ENCODE results near the gene EYS.

EYS gene

DNA sequence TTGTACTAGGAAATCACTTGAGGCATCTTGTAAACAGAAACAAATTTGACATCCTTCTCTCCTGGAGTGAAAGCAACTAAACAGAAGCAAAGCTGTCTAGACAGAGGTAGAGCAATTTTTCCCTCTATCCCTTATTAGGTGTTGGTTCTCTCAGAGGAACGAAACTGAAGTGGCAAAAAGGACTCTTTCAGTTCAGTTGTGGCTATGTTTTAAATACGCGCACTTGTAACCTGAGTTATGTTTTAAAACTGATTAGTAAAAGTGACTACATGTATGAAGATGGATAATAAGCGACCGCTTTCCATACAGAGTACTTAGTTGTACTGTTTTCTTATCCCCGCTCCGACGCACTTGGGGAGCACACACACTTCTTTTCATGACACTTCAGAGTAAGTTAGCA lies 1520.4 kb downstream of the EYS start:
- TF ChIP-seq YY1 (IDR thresholded peaks at IDR 0.05; ENCODE audit: insufficient read depth, insufficient read length), result no peak
- no peak for TF ChIP-seq ZNF274 (IDR thresholded peaks at IDR 0.05; ENCODE audit: low read depth, low read length)
- no peak for TF ChIP-seq SUZ12 (IDR thresholded peaks at IDR 0.05; ENCODE audit: extremely low read depth, insufficient read depth, insufficient read length)
- no peak for DNase-seq (ENCODE audit: low read depth, low spot score)
- no peaks in the 10 kb centered on the region for H3K27me3 ChIP-seq (ENCODE audit: insufficient read depth, insufficient read length)
- no peak overlapping the region for H3K4me3 ChIP-seq (ENCODE audit: insufficient read length, low read depth)
- no peaks in the 10 kb centered on the region for H3K36me3 ChIP-seq (ENCODE audit: insufficient read depth, insufficient read length, low read length)
- no peak overlapping the region for H3K9ac ChIP-seq (ENCODE audit: insufficient read length, low read depth)
- no peaks in the 10 kb centered on the region for H3K9me3 ChIP-seq (ENCODE audit: insufficient read depth, low read length)
- no peaks in the 10 kb centered on the region for H3K4me1 ChIP-seq (ENCODE audit: insufficient read depth, insufficient read length)

DNA sequence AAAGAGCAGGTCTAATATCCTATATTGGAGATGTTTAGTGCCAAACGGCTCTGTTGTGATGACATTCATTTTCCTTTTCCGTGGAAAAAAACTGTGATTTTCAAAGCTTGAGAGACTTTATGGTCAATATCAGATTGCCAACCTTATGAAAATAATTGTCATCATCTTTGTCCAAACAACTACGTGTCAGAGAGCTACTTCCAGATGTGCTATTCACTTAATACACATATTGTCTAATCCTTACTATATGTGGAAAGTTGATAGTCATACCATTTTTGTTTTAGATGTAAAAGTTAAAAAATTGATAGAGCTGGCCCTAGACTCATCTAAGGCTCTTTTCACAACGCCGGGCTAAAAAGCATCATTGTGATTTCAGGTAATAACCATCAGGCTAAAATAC lies 1521.4 kb downstream of the EYS start:
- TF ChIP-seq SUZ12 (IDR thresholded peaks at IDR 0.05; ENCODE audit: extremely low read depth, insufficient read depth, insufficient read length), result no peak
- no peak for TF ChIP-seq ZNF274 (IDR thresholded peaks at IDR 0.05; ENCODE audit: low read depth, low read length)
- TF ChIP-seq YY1 (IDR thresholded peaks at IDR 0.05; ENCODE audit: insufficient read depth, insufficient read length), result no peak
- H3K9me3 ChIP-seq (ENCODE audit: insufficient read depth, low read length), result no peaks in the 10 kb centered on the region
- H3K9ac ChIP-seq (ENCODE audit: insufficient read length, low read depth), result no peak overlapping the region
- DNase-seq (ENCODE audit: low read depth, low spot score), result no peak
- no peaks in the 10 kb centered on the region for H3K4me1 ChIP-seq (ENCODE audit: insufficient read depth, insufficient read length)
- no peaks in the 10 kb centered on the region for H3K27me3 ChIP-seq (ENCODE audit: insufficient read depth, insufficient read length)
- no peaks in the 10 kb centered on the region for H3K36me3 ChIP-seq (ENCODE audit: insufficient read depth, insufficient read length, low read length)
- no peak overlapping the region for H3K4me3 ChIP-seq (ENCODE audit: insufficient read length, low read depth)

DNA sequence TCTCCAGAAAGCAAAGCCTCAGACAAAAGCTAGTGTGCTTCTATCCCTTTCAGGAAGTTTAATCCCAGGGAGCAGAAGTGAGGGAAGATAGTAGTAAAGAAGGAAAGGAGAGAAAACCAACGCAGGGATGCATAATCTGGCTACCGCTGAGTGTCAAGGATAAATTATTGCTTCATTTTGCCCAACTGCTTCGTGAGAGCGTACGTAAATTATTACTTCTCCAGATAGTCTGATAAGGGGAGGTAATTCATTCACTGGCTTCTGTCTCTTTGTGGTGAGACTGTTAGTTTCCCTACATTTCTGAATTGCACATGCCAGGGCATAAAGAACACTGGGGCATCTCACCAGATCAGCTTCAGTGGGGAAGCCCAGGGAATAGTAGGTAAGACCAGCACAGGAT lies 1531.7 kb downstream of the EYS start:
- TF ChIP-seq SUZ12 (IDR thresholded peaks at IDR 0.05; ENCODE audit: extremely low read depth, insufficient read depth, insufficient read length), result no peak
- no peak for TF ChIP-seq ZNF274 (IDR thresholded peaks at IDR 0.05; ENCODE audit: low read depth, low read length)
- TF ChIP-seq YY1 (IDR thresholded peaks at IDR 0.05; ENCODE audit: insufficient read depth, insufficient read length), result no peak
- Histone ChIP-seq H3K36me3 (ENCODE audit: insufficient read depth, insufficient read length, low read length) (no peaks in the 10 kb centered on the region), H3K4me3 (ENCODE audit: insufficient read length, low read depth) (no peak overlapping the region), H3K4me1 (ENCODE audit: insufficient read depth, insufficient read length) (no peaks in the 10 kb centered on the region), H3K9me3 (ENCODE audit: insufficient read depth, low read length) (no peaks in the 10 kb centered on the region), H3K9ac (ENCODE audit: insufficient read length, low read depth) (no peak overlapping the region), H3K27me3 (ENCODE audit: insufficient read depth, insufficient read length) (no peaks in the 10 kb centered on the region)
- DNase-seq (ENCODE audit: low read depth, low spot score), result no peak

DNA sequence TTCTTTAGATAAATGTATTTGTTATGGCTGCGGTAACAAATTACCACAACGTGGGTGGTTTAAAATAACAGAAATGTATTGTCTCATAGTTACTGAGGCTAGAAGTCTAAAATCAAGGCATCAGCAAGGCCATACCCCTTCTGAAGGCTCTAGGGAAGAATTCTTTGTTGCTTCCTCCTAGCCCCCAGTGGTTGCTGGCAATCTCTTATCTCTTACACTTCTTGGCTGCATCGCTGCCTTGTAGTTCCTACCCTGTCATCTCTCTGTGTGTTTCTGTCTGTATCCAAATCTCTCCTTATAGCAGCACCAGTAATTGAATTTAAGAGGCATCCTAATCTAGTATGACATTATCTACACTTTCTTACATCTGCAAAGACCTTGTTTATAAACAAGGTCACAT lies 1536.7 kb downstream of the EYS start:
- no peaks in the 10 kb centered on the region for H3K4me1 ChIP-seq (ENCODE audit: insufficient read depth, insufficient read length)
- DNase-seq (ENCODE audit: low read depth, low spot score), result no peak
- no peaks in the 10 kb centered on the region for H3K9me3 ChIP-seq (ENCODE audit: insufficient read depth, low read length)
- TF ChIP-seq ZNF274 (IDR thresholded peaks at IDR 0.05; ENCODE audit: low read depth, low read length) (no peak), YY1 (IDR thresholded peaks at IDR 0.05; ENCODE audit: insufficient read depth, insufficient read length) (no peak), SUZ12 (IDR thresholded peaks at IDR 0.05; ENCODE audit: extremely low read depth, insufficient read depth, insufficient read length) (no peak)
- H3K4me3 ChIP-seq (ENCODE audit: insufficient read length, low read depth), result no peak overlapping the region
- H3K9ac ChIP-seq (ENCODE audit: insufficient read length, low read depth), result no peak overlapping the region
- no peaks in the 10 kb centered on the region for H3K36me3 ChIP-seq (ENCODE audit: insufficient read depth, insufficient read length, low read length)
- no peaks in the 10 kb centered on the region for H3K27me3 ChIP-seq (ENCODE audit: insufficient read depth, insufficient read length)

DNA sequence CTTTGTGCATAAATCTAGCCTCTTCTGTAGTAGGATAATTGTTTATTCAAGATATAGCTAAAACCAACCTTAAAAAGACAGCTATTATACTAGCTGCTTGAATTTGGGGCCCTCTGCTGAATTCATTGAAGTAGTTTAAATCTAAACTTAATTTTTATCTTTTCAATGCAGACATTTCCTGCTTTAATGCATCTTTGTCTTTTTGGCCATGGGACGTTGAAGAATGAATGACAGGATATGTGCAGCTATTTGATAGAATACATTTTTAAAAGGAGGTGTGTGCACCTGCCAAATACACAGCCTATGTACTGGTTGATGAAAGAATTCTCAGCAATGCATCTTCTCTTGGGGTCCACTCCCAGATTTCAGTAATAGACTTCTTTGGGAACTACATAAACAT lies 1546.5 kb downstream of the EYS start:
- no peak for DNase-seq (ENCODE audit: low read depth, low spot score)
- no peak overlapping the region for H3K9ac ChIP-seq (ENCODE audit: insufficient read length, low read depth)
- H3K27me3 ChIP-seq (ENCODE audit: insufficient read depth, insufficient read length), result no peaks in the 10 kb centered on the region
- H3K4me1 ChIP-seq (ENCODE audit: insufficient read depth, insufficient read length), result no peaks in the 10 kb centered on the region
- no peaks in the 10 kb centered on the region for H3K36me3 ChIP-seq (ENCODE audit: insufficient read depth, insufficient read length, low read length)
- TF ChIP-seq YY1 (IDR thresholded peaks at IDR 0.05; ENCODE audit: insufficient read depth, insufficient read length) (no peak), ZNF274 (IDR thresholded peaks at IDR 0.05; ENCODE audit: low read depth, low read length) (no peak), SUZ12 (IDR thresholded peaks at IDR 0.05; ENCODE audit: extremely low read depth, insufficient read depth, insufficient read length) (no peak)
- no peak overlapping the region for H3K4me3 ChIP-seq (ENCODE audit: insufficient read length, low read depth)
- no peaks in the 10 kb centered on the region for H3K9me3 ChIP-seq (ENCODE audit: insufficient read depth, low read length)

- TF ChIP-seq ZNF274 (IDR thresholded peaks at IDR 0.05; ENCODE audit: low read depth, low read length), result no peak
- no peak for TF ChIP-seq YY1 (IDR thresholded peaks at IDR 0.05; ENCODE audit: insufficient read depth, insufficient read length)
- no peak for TF ChIP-seq SUZ12 (IDR thresholded peaks at IDR 0.05; ENCODE audit: extremely low read depth, insufficient read depth, insufficient read length)
- no peaks in the 10 kb centered on the region for H3K9me3 ChIP-seq (ENCODE audit: insufficient read depth, low read length)
- H3K27me3 ChIP-seq (ENCODE audit: insufficient read depth, insufficient read length), result no peaks in the 10 kb centered on the region
- DNase-seq (ENCODE audit: low read depth, low spot score), result no peak
- no peaks in the 10 kb centered on the region for H3K36me3 ChIP-seq (ENCODE audit: insufficient read depth, insufficient read length, low read length)
- H3K4me3 ChIP-seq (ENCODE audit: insufficient read length, low read depth), result no peak overlapping the region
- no peaks in the 10 kb centered on the region for H3K4me1 ChIP-seq (ENCODE audit: insufficient read depth, insufficient read length)
- H3K9ac ChIP-seq (ENCODE audit: insufficient read length, low read depth), result no peak overlapping the region
Measured at GRCh38 chr6:64155063-64155462, 1552.0 kb downstream of the EYS start.

GRCh38 chr6:64146876-64147275 lies 1560.2 kb downstream of the EYS start:
- no peak overlapping the region for H3K9ac ChIP-seq (ENCODE audit: insufficient read length, low read depth)
- no peaks in the 10 kb centered on the region for H3K9me3 ChIP-seq (ENCODE audit: insufficient read depth, low read length)
- no peaks in the 10 kb centered on the region for H3K36me3 ChIP-seq (ENCODE audit: insufficient read depth, insufficient read length, low read length)
- TF ChIP-seq SUZ12 (IDR thresholded peaks at IDR 0.05; ENCODE audit: extremely low read depth, insufficient read depth, insufficient read length) (no peak), ZNF274 (IDR thresholded peaks at IDR 0.05; ENCODE audit: low read depth, low read length) (no peak), YY1 (IDR thresholded peaks at IDR 0.05; ENCODE audit: insufficient read depth, insufficient read length) (no peak)
- DNase-seq (ENCODE audit: low read depth, low spot score), result no peak
- H3K27me3 ChIP-seq (ENCODE audit: insufficient read depth, insufficient read length), result no peaks in the 10 kb centered on the region
- no peaks in the 10 kb centered on the region for H3K4me1 ChIP-seq (ENCODE audit: insufficient read depth, insufficient read length)
- H3K4me3 ChIP-seq (ENCODE audit: insufficient read length, low read depth), result no peak overlapping the region

DNA sequence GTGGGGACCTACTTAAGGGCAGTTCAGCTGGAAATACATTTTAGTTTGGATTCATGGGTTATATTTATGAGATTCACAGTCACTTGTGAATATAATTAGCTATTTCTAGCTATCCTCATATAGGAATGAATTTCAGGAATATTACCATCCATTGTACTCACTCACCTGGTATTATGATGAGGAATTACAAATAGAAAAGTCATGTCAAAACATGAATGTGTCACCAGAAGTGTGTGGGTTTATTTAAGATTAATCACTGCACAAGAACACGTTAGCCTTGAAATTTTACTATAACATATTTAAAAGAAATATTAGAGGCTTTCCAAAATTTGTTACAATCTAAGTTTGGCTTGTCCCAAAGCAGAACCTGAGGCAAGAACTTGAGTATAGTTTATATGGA lies 1560.9 kb downstream of the EYS start:
- TF ChIP-seq YY1 (IDR thresholded peaks at IDR 0.05; ENCODE audit: insufficient read depth, insufficient read length), result no peak
- TF ChIP-seq SUZ12 (IDR thresholded peaks at IDR 0.05; ENCODE audit: extremely low read depth, insufficient read depth, insufficient read length), result no peak
- TF ChIP-seq ZNF274 (IDR thresholded peaks at IDR 0.05; ENCODE audit: low read depth, low read length), result no peak
- H3K9ac ChIP-seq (ENCODE audit: insufficient read length, low read depth), result no peak overlapping the region
- H3K36me3 ChIP-seq (ENCODE audit: insufficient read depth, insufficient read length, low read length), result no peaks in the 10 kb centered on the region
- no peak for DNase-seq (ENCODE audit: low read depth, low spot score)
- no peak overlapping the region for H3K4me3 ChIP-seq (ENCODE audit: insufficient read length, low read depth)
- H3K27me3 ChIP-seq (ENCODE audit: insufficient read depth, insufficient read length), result no peaks in the 10 kb centered on the region
- no peaks in the 10 kb centered on the region for H3K4me1 ChIP-seq (ENCODE audit: insufficient read depth, insufficient read length)
- no peaks in the 10 kb centered on the region for H3K9me3 ChIP-seq (ENCODE audit: insufficient read depth, low read length)
